Measurements from ENCODE around the gene PARD6A.

PARD6A gene

DNA sequence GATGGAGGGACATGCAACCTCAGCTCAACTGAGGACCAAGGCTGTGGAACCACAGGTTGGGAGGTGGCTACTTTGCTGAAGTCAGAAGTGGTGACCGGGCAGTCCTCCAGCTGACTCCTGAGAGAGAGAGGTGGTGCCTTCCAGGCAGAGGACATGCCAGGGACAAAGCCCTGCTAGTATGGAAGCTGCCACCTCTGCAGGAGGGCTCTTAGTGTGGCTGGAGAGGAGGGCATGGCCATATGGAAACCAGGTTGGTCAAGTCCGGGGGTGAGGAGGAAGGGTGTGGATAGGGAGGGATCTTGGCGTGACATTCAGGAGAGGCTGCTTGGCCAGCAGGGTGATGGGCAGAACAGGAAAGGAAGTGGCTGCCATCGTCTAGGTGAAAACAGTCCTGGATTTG lies 11.5 kb downstream of the PARD6A start (continued):
- TF ChIP-seq ZNF138 (tag by site-specific recombination; IDR thresholded peaks at IDR 0.05; ENCODE audit: borderline replicate concordance) (no peak), ZNF132 (tag by site-specific recombination; IDR thresholded peaks at IDR 0.05; ENCODE audit: borderline replicate concordance) (no peak), SP3 (tag by site-specific recombination; IDR thresholded peaks at IDR 0.05) (no peak), ZBTB48 (tag by site-specific recombination; IDR thresholded peaks at IDR 0.05) (no peak), HOXC10 (CRISPR knock-in tag; IDR thresholded peaks at IDR 0.05) (no peak), ZNF155 (tag by site-specific recombination; IDR thresholded peaks at IDR 0.05) (no peak), BCL11A (tag by site-specific recombination; IDR thresholded peaks at IDR 0.05; ENCODE audit: low read depth) (no peak)
- TF ChIP-seq, protein P1, sequence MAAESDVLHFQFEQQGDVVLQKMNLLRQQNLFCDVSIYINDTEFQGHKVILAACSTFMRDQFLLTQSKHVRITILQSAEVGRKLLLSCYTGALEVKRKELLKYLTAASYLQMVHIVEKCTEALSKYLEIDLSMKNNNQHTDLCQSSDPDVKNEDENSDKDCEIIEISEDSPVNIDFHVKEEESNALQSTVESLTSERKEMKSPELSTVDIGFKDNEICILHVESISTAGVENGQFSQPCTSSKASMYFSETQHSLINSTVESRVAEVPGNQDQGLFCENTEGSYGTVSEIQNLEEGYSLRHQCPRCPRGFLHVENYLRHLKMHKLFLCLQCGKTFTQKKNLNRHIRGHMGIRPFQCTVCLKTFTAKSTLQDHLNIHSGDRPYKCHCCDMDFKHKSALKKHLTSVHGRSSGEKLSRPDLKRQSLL (tag by site-specific recombination; IDR thresholded peaks at IDR 0.05), result no peak

DNA sequence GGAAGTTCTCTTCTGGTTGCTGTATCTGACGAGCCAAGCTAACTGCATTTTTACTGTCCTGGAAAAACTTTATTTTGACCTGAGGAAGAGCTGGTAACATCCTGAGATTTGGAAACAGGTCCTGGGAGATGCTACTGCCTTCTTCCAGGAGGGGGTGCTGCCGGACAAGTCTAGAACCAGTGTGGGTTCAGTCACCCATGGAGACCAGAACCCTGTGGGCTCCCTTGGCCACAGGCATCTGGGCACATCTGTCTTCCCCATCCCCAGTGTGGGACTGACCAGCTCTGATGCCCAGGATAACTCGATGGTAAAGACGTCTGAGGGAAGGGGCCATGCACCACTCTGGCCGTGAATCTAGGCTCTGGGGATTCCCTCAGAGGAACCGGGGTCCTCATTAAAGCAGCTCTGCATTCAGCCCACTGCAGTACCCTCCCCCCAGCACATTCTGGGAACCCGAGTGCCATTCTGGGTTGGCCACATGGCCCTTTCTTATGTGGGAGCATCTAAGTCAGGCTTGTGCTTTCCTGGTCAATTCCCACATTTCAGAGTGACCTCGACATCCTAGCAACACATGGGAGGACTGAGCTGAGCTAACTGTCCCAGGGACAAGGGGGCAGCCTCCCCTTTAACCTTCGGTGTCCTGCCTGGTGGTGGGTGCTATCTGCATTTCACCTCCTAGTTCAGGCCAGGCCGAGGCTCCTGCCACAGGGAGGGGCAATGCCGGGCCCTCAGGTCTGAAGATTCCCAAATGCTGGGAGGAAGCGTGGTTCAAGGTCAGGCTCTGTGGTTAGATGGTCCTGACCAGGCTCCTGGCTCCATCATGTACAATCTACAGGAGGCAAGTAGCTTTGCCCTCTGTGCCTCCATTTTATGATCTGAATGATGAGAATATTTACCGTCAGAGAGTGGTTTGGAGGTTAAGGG lies 12.2 kb downstream of the PARD6A start:
- TF ChIP-seq WT1 (tag by site-specific recombination; IDR thresholded peaks at IDR 0.05) (no peak), ZNF654 (tag by site-specific recombination; IDR thresholded peaks at IDR 0.05; ENCODE audit: low read depth) (peak; percentile 87), ZNF2 (tag by site-specific recombination; IDR thresholded peaks at IDR 0.05) (peak; percentile 63; the same call in 1 of the 2 replicates), ZSCAN16 (tag by site-specific recombination; IDR thresholded peaks at IDR 0.05) (no peak), SP7 (tag by site-specific recombination; IDR thresholded peaks at IDR 0.05) (peak; percentile 18; the same call in 1 of the 2 replicates), ZNF350 (tag by site-specific recombination; IDR thresholded peaks at IDR 0.05) (no peak), SCRT2 (tag by site-specific recombination; IDR thresholded peaks at IDR 0.05) (peak; percentile 32; the same call in 1 of the 2 replicates), ZBTB48 (tag by site-specific recombination; IDR thresholded peaks at IDR 0.05) (0 out of 2 replicates have a peak, but pooled peaks have one; percentile 23)
- TF ChIP-seq, protein P2, sequence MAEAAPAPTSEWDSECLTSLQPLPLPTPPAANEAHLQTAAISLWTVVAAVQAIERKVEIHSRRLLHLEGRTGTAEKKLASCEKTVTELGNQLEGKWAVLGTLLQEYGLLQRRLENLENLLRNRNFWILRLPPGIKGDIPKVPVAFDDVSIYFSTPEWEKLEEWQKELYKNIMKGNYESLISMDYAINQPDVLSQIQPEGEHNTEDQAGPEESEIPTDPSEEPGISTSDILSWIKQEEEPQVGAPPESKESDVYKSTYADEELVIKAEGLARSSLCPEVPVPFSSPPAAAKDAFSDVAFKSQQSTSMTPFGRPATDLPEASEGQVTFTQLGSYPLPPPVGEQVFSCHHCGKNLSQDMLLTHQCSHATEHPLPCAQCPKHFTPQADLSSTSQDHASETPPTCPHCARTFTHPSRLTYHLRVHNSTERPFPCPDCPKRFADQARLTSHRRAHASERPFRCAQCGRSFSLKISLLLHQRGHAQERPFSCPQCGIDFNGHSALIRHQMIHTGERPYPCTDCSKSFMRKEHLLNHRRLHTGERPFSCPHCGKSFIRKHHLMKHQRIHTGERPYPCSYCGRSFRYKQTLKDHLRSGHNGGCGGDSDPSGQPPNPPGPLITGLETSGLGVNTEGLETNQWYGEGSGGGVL (tag by site-specific recombination; IDR thresholded peaks at IDR 0.05), result peak; percentile 21; the same call in 1 of the 2 replicates
- TF ChIP-seq, protein P3, sequence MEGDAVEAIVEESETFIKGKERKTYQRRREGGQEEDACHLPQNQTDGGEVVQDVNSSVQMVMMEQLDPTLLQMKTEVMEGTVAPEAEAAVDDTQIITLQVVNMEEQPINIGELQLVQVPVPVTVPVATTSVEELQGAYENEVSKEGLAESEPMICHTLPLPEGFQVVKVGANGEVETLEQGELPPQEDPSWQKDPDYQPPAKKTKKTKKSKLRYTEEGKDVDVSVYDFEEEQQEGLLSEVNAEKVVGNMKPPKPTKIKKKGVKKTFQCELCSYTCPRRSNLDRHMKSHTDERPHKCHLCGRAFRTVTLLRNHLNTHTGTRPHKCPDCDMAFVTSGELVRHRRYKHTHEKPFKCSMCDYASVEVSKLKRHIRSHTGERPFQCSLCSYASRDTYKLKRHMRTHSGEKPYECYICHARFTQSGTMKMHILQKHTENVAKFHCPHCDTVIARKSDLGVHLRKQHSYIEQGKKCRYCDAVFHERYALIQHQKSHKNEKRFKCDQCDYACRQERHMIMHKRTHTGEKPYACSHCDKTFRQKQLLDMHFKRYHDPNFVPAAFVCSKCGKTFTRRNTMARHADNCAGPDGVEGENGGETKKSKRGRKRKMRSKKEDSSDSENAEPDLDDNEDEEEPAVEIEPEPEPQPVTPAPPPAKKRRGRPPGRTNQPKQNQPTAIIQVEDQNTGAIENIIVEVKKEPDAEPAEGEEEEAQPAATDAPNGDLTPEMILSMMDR (tag by site-specific recombination; IDR thresholded peaks at IDR 0.05), result peak; percentile 89
- CTCF ChIA-PET, result interaction anchor here (0.5 to 3.1 kb wide), 28 partner anchors 10 to 430 kb away, joined by 3 to 31 read pairs (median 4); partner anchors contain the start of genes CENPT, GFOD2, NFATC3 and PARD6A
- Histone ChIP-seq H3K4me3 (ENCODE audit: low read depth, low read length) (no peak overlapping the region), H3K36me3 (ENCODE audit: control insufficient read depth in 2 of 2, insufficient read depth in 1 of 2, low read length in 2 of 2) (peaks cover 0 to 16% of the 10 kb centered on the region in 2 experiments; a peak in 1 of 3 replicates), H3K4me1 (ENCODE audit: control insufficient read depth, insufficient read depth, low read length) (0 out of 2 replicates have a peak, but pooled peaks cover 3% of the 10 kb centered on the region), H3K27ac (ENCODE audit: extremely low read depth, low read depth, low read length) (no peak overlapping the region), H3K9me3 (ENCODE audit: control insufficient read depth, insufficient read depth, low read depth, low read length) (no peaks in the 10 kb centered on the region)
- POLR2A ChIA-PET, result interaction anchor here (0.6 kb wide), 1 partner anchor 45 kb away, joined by 4 read pairs; no protein-coding TSS in a partner anchor
